ENCODE measurements around the gene PRKCZ. TPM values are rescaled to one million over a fixed set of nuclear protein-coding genes. Genes with fewer than 3 reads are reported as not detected.

The PRKCZ gene
- total and polyA plus RNA-seq, 11 donors = 12.5 to 20.7 (median 16.5) TPM

- intact Hi-C loops (cut with DNase I) = no loop called here
- no peak for DNase-seq
- WGBS, 4 donors = 87 to 89% (median 88%) methylated on average over 17 of the region's 17 CpGs
- ATAC-seq = no peak
- Histone ChIP-seq H3K27me3 (no peaks in the 10 kb centered on the region), H3K9me3 (no peaks in the 10 kb centered on the region), H3K4me1 (no peaks in the 10 kb centered on the region), H3K27ac (no peak overlapping the region), H3K36me3 (no peaks in the 10 kb centered on the region), H3K4me3 (no peak overlapping the region)
- no peak for TF ChIP-seq CTCF (IDR thresholded peaks at IDR 0.05)
- TF ChIP-seq POLR2A (IDR thresholded peaks at IDR 0.05) = no peak
Measured at GRCh38 chr1:2085080-2085479, 34.9 kb downstream of the PRKCZ start.

GRCh38 chr1:2086446-2087078, 36.4 kb downstream of the PRKCZ start:
- no peaks in the 10 kb centered on the region for H3K4me1 ChIP-seq
- TF ChIP-seq CTCF (IDR thresholded peaks at IDR 0.05) (no peak), POLR2A (IDR thresholded peaks at IDR 0.05) (no peak)
- intact Hi-C loops (cut with DNase I) = no loop called here
- H3K9me3 ChIP-seq = no peaks in the 10 kb centered on the region
- H3K27me3 ChIP-seq = no peaks in the 10 kb centered on the region
- H3K27ac ChIP-seq = no peak overlapping the region
- no peak for DNase-seq
- H3K36me3 ChIP-seq = no peaks in the 10 kb centered on the region
- WGBS, 4 donors = 91 to 92% (median 92%) methylated on average over 17 to 26 of the region's 26 CpGs
- no peak overlapping the region for H3K4me3 ChIP-seq
- ATAC-seq = no peak

- H3K27me3 ChIP-seq = no peaks in the 10 kb centered on the region
- no peak overlapping the region for H3K27ac ChIP-seq
- no peaks in the 10 kb centered on the region for H3K9me3 ChIP-seq
- no peak for DNase-seq
- no peak for ATAC-seq
- intact Hi-C loops (cut with DNase I) = no loop called here
- no peaks in the 10 kb centered on the region for H3K4me1 ChIP-seq
- no peak overlapping the region for H3K4me3 ChIP-seq
- no peak for TF ChIP-seq POLR2A (IDR thresholded peaks at IDR 0.05)
- no peak for TF ChIP-seq CTCF (IDR thresholded peaks at IDR 0.05)
- no peaks in the 10 kb centered on the region for H3K36me3 ChIP-seq
- WGBS, 4 donors = 74 to 82% (median 76%) methylated on average over 21 of the region's 21 CpGs
Measured at GRCh38 chr1:2087766-2088165, 37.6 kb downstream of the PRKCZ start.

- TF ChIP-seq POLR2A (IDR thresholded peaks at IDR 0.05) (no peak), CTCF (IDR thresholded peaks at IDR 0.05) (no peak)
- whole genome bisulfite sequencing, 4 donors = 58 to 75% (median 62%) methylated on average over 8 to 16 of the region's 16 CpGs
- intact Hi-C loops (cut with DNase I) = no loop called here
- Histone ChIP-seq H3K4me1 (no peaks in the 10 kb centered on the region), H3K27me3 (no peaks in the 10 kb centered on the region), H3K27ac (no peak overlapping the region), H3K36me3 (no peaks in the 10 kb centered on the region), H3K4me3 (no peak overlapping the region), H3K9me3 (no peaks in the 10 kb centered on the region)
- peak in 2 of 5 donors; percentile 44 to 63 for DNase-seq
- ATAC-seq = peak in 3 of 4 donors; percentile 33 to 86 (median 57)
Measured at GRCh38 chr1:2088458-2088857, 38.2 kb downstream of the PRKCZ start.

Data from heart left ventricle (tissue), 16 donors.